Urinary bladder (tissue), 4 donors: Measurements from ENCODE around the gene STK11IP. TPM values are rescaled to one million over a fixed set of nuclear protein-coding genes. Genes with fewer than 3 reads are reported as not detected.

Experiments used
- DNase-seq: peaks from one replicate; pipeline ENCODE4 v3.0.0-alpha.2; 2015; ENCODE audit errors: extremely low spot score
- H3K27ac ChIP-seq: one replicate; pipeline ENCODE4 v1.5.1; 2013; ENCODE audit warnings: low read depth, mild to moderate bottlenecking, moderate library complexity
- H3K36me3 ChIP-seq: one replicate; pipeline ENCODE4 v1.6.1; 2013; ENCODE audit warnings: mild to moderate bottlenecking, moderate library complexity; ENCODE audit not compliant: insufficient read depth
- H3K4me1 ChIP-seq: one replicate; pipeline ENCODE4 v1.6.1; 2013; ENCODE audit warnings: mild to moderate bottlenecking, moderate library complexity; ENCODE audit not compliant: insufficient read depth
- H3K4me3 ChIP-seq: one replicate; pipeline ENCODE4 v1.5.1; 2013; ENCODE audit warnings: low read depth, low read length
- WGBS: extraction: QIAGEN DNeasy Blood & Tissue Kit; methylation state at CpG from one replicate; pipeline ENCODE4 v1.1.7; 2013; 5-methylcytosine and 5-hydroxymethylcytosine counted together
- polyA plus RNA-seq: library from polyadenylated mRNA; stranded (reverse); fragments of 200-250 nt; gene quantifications from one replicate; pipeline ENCODE4 v1.2.3, GENCODE V29; 2013
- total RNA-seq: library from RNA; depleted of rRNA; stranded (reverse); fragments of >200 nt; gene quantifications from one replicate; pipeline ENCODE4 v1.2.3, GENCODE V29; 2014
- donor health status: healthy with polysubstance abuse.
- donor health status: healthy.

STK11IP gene
- total and polyA plus RNA-seq, 2 donors, result 19.7 to 19.8 TPM

GRCh38 chr2:219559156-219559915 is 38.3 kb upstream of the STK11IP start:
- H3K4me3 ChIP-seq, result no peak overlapping the region
- no peaks in the 10 kb centered on the region for H3K4me1 ChIP-seq
- DNase-seq, result no peak
- no peak overlapping the region for H3K27ac ChIP-seq
- WGBS, result 94% methylated on average over 20 of the region's 20 CpGs
- H3K36me3 ChIP-seq, result no peaks in the 10 kb centered on the region

GRCh38 chr2:219560037-219560892 is 37.4 kb upstream of the STK11IP start:
- H3K4me1 ChIP-seq, result no peaks in the 10 kb centered on the region
- no peak overlapping the region for H3K4me3 ChIP-seq
- no peak for DNase-seq
- no peaks in the 10 kb centered on the region for H3K36me3 ChIP-seq
- no peak overlapping the region for H3K27ac ChIP-seq
- WGBS, result 32% methylated on average over 8 of the region's 8 CpGs

GRCh38 chr2:219560893-219561178 is 36.8 kb upstream of the STK11IP start:
- Histone ChIP-seq H3K36me3 (no peaks in the 10 kb centered on the region), H3K4me3 (no peak overlapping the region), H3K4me1 (no peaks in the 10 kb centered on the region), H3K27ac (no peak overlapping the region)
- DNase-seq, result no peak
- 87% methylated on average over 3 of the region's 3 CpGs for WGBS

GRCh38 chr2:219561179-219562048 is 36.2 kb upstream of the STK11IP start:
- H3K36me3 ChIP-seq, result no peaks in the 10 kb centered on the region
- H3K4me3 ChIP-seq, result no peak overlapping the region
- no peaks in the 10 kb centered on the region for H3K4me1 ChIP-seq
- WGBS, result 76% methylated on average over 24 of the region's 24 CpGs
- H3K27ac ChIP-seq, result no peak overlapping the region
- no peak for DNase-seq

GRCh38 chr2:219562049-219563020 is 35.3 kb upstream of the STK11IP start:
- no peak overlapping the region for H3K27ac ChIP-seq
- DNase-seq, result no peak

GRCh38 chr2:219563271-219563928 is 34.3 kb upstream of the STK11IP start:
- no peak for DNase-seq
- 92% methylated on average over 20 of the region's 20 CpGs for WGBS
- no peaks in the 10 kb centered on the region for H3K36me3 ChIP-seq
- no peak overlapping the region for H3K27ac ChIP-seq
- H3K4me1 ChIP-seq, result no peaks in the 10 kb centered on the region
- H3K4me3 ChIP-seq, result no peak overlapping the region

More at GRCh38 chr2:219562049-219563020, 35.3 kb upstream of the STK11IP start:
- no peak overlapping the region for H3K4me3 ChIP-seq
- H3K36me3 ChIP-seq, result no peaks in the 10 kb centered on the region
- H3K4me1 ChIP-seq, result no peaks in the 10 kb centered on the region
- WGBS, result 83% methylated on average over 35 of the region's 35 CpGs

- Histone ChIP-seq H3K27ac (no peak overlapping the region), H3K4me3 (no peak overlapping the region), H3K36me3 (no peaks in the 10 kb centered on the region), H3K4me1 (no peaks in the 10 kb centered on the region)
- DNase-seq, result no peak
- 82% methylated on average over 21 of the region's 21 CpGs for WGBS
Observed at GRCh38 chr2:219565130-219566080, 32.3 kb upstream of the STK11IP start.

- no peaks in the 10 kb centered on the region for H3K36me3 ChIP-seq
Observed at GRCh38 chr2:219566640-219567039, 31.0 kb upstream of the STK11IP start.

GRCh38 chr2:219567131-219567530 is 30.5 kb upstream of the STK11IP start:
- no peak overlapping the region for H3K4me3 ChIP-seq
- 92% methylated on average over 18 of the region's 18 CpGs for WGBS
- no peaks in the 10 kb centered on the region for H3K36me3 ChIP-seq
- H3K27ac ChIP-seq, result no peak overlapping the region
- no peaks in the 10 kb centered on the region for H3K4me1 ChIP-seq
- no peak for DNase-seq

More at GRCh38 chr2:219566640-219567039, 31.0 kb upstream of the STK11IP start:
- H3K27ac ChIP-seq, result no peak overlapping the region
- no peaks in the 10 kb centered on the region for H3K4me1 ChIP-seq
- WGBS, result 92% methylated on average over 11 of the region's 11 CpGs
- no peak for DNase-seq
- no peak overlapping the region for H3K4me3 ChIP-seq

- 91% methylated on average over 35 of the region's 35 CpGs for WGBS
- Histone ChIP-seq H3K4me1 (no peaks in the 10 kb centered on the region), H3K27ac (no peak overlapping the region), H3K4me3 (no peak overlapping the region), H3K36me3 (no peaks in the 10 kb centered on the region)
- DNase-seq, result no peak
Observed at GRCh38 chr2:219567791-219568361, 29.8 kb upstream of the STK11IP start.

GRCh38 chr2:219569041-219569440 is 28.6 kb upstream of the STK11IP start:
- 95% methylated on average over 6 of the region's 6 CpGs for WGBS

More at GRCh38 chr2:219569041-219569440, 28.6 kb upstream of the STK11IP start:
- no peak overlapping the region for H3K27ac ChIP-seq
- H3K4me1 ChIP-seq, result no peaks in the 10 kb centered on the region
- DNase-seq, result no peak
- no peak overlapping the region for H3K4me3 ChIP-seq
- H3K36me3 ChIP-seq, result no peaks in the 10 kb centered on the region
